Activated naive CD4-positive, alpha-beta T cell treated with anti-CD3 and anti-CD28 coated beads for 36 hours (primary cell): ENCODE measurements around the gene WDFY3. TPM values are rescaled to one million over a fixed set of nuclear protein-coding genes. Genes with fewer than 3 reads are reported as not detected.

Experiments
- CTCF ChIA-PET: fragments of 350-600 bp; sonication (Branson Sonifier 250); formaldehyde crosslinking; loops from one replicate; lab custom pipeline; 2021; ENCODE audit warnings: antibody characterized with exemption; lab: Charles Lee
- DNase-seq: peaks from one replicate; pipeline ENCODE4 v3.0.0-alpha.2; 2020
- H3K27ac Mint-ChIP-seq: one replicate; pipeline ENCODE4 v1.8.0; 2021; ENCODE audit warnings: mild to moderate bottlenecking, mixed read lengths
- H3K27me3 Mint-ChIP-seq: one replicate; pipeline ENCODE4 v1.8.0; 2021; ENCODE audit warnings: low read depth, mixed read lengths
- H3K36me3 Mint-ChIP-seq: one replicate; pipeline ENCODE4 v1.8.0; 2021; ENCODE audit warnings: low read depth, mixed read lengths
- H3K4me1 Mint-ChIP-seq: one replicate; pipeline ENCODE4 v1.8.0; 2021; ENCODE audit warnings: low read depth, mixed read lengths
- H3K4me3 Mint-ChIP-seq: one replicate; pipeline ENCODE4 v1.8.0; 2021; ENCODE audit warnings: mild to moderate bottlenecking, moderate library complexity, mixed read lengths
- H3K9me3 Mint-ChIP-seq: one replicate; pipeline ENCODE4 v1.8.0; 2021; ENCODE audit warnings: mixed read lengths
- intact Hi-C: fragments of 100-400 bp; cut with micrococcal nuclease; formaldehyde crosslinking; loops from one replicate; pipeline ENCODE4 v1.15.1; 2023
- total RNA-seq, 2 experiments: library from RNA; stranded (reverse); gene quantifications; one replicate each; pipeline ENCODE4 v1.2.3, GENCODE V29; 2021

The WDFY3 gene
- total RNA-seq, 2 experiments from 2014 or later: 1.0 to 1.2 TPM

GRCh38 chr4:84631573-84631972, 334.9 kb downstream of the WDFY3 start:
- Mint-ChIP-seq H3K27ac (no peak overlapping the region), H3K4me1 (no peaks in the 10 kb centered on the region), H3K36me3 (peaks cover 3% of the 10 kb centered on the region), H3K27me3 (no peaks in the 10 kb centered on the region), H3K9me3 (peaks cover 3% of the 10 kb centered on the region), H3K4me3 (no peak overlapping the region)
- no peak for DNase-seq
- CTCF ChIA-PET: interaction anchor here (0.7 kb wide), 1 partner anchor 111 kb away, joined by 8 read pairs; no protein-coding TSS in a partner anchor
- intact Hi-C loops: no loop called here

DNA sequence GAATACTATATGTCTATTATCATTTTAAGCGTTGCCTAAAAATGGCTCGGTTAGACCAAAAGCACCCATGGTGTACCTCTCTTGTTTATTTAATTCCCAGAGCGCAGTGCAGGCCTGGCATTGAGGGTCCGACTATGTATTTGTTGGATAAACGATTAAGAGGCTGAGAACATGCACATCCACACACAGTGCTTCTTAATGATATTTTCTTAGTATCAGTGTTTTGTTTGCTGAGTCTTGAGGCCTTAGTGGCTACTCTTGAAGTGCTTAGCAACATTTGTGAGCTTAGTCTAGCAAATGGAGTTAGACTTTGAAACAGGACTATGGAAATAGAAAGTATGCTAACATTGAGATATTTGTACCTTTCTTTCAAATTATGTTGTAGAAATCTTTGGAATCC, 339.8 kb downstream of the WDFY3 start:
- H3K27me3 Mint-ChIP-seq: no peaks in the 10 kb centered on the region
- no peaks in the 10 kb centered on the region for H3K36me3 Mint-ChIP-seq
- H3K27ac Mint-ChIP-seq: no peak overlapping the region
- CTCF ChIA-PET: no interaction called here
- no peaks in the 10 kb centered on the region for H3K9me3 Mint-ChIP-seq
- no peak overlapping the region for H3K4me3 Mint-ChIP-seq
- intact Hi-C loops: no loop called here
- no peak for DNase-seq
- no peaks in the 10 kb centered on the region for H3K4me1 Mint-ChIP-seq

DNA sequence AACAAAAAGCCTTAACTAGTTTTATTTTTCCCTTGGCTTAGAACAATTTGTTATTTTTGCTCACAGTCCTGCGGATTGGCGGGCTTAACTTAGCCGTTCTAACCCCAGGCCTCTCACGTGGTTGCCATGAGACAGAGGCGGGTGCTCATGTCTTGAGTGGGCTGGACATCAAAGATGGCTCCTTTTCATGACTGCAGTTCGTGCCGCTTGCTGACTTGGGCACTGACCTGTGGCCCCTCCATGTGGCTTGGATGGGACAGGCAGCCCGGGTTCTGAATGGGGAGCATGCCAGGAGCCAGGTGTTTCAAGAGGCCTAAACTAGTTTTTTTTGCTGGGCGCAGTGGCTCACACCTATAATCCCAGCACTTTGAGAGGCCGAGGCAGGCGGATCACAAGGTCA, 342.8 kb downstream of the WDFY3 start:
- intact Hi-C loops: no loop called here

DNA sequence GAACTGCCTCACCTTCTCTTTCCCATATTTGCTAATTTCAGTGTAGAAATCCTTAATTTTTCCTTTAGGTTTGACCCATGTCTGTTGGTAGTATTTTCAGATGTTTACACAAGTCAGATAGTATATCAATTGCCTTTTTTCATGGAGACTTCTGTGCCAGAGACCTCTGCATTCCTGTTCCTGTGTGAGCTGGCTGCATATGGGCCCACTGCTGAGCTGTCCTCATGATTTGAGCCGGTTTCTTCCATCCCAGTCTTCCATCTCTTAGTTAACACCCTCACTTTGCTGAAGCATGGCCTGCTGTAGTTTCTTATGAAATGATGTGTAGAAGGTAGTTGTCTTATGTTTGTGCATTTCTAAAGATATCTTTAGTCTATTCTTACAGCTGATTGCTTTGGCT, 343.5 kb downstream of the WDFY3 start:
- Mint-ChIP-seq H3K4me3 (no peak overlapping the region), H3K9me3 (no peaks in the 10 kb centered on the region), H3K36me3 (no peaks in the 10 kb centered on the region), H3K27me3 (no peaks in the 10 kb centered on the region), H3K4me1 (no peaks in the 10 kb centered on the region), H3K27ac (no peak overlapping the region)
- DNase-seq: no peak
- CTCF ChIA-PET: no interaction called here
- intact Hi-C loops: no loop called here

More for the DNA sequence above, 342.8 kb downstream of the WDFY3 start:
- Mint-ChIP-seq H3K36me3 (no peaks in the 10 kb centered on the region), H3K9me3 (no peaks in the 10 kb centered on the region), H3K4me3 (no peak overlapping the region), H3K27ac (no peak overlapping the region), H3K4me1 (no peaks in the 10 kb centered on the region), H3K27me3 (no peaks in the 10 kb centered on the region)
- DNase-seq: no peak
- CTCF ChIA-PET: interaction anchor here (0.6 kb wide), 1 partner anchor 980 kb away, joined by 4 read pairs; no protein-coding TSS in a partner anchor
